ENCODE results near the gene TOMM34. TPM values are rescaled to one million over a fixed set of nuclear protein-coding genes. Genes with fewer than 3 reads are reported as not detected.

TOMM34 gene
- total RNA-seq, 1 experiment from 2014 or later = 37.5 TPM

GRCh38 chr20:44916586-44916985 is 43.6 kb downstream of the TOMM34 start:
- Histone ChIP-seq H3T11ph (ENCODE audit: low read length) (no peak overlapping the region), H4K8ac (replicated peaks; ENCODE audit: insufficient read length, low read depth, low read length) (no peak overlapping the region), H2BK20ac (ENCODE audit: low read depth, low read length, poor library complexity, severe bottlenecking) (no peak overlapping the region), H3K27me3 (ENCODE audit: insufficient read depth, low read length) (no peaks in the 10 kb centered on the region), H2AFZ (ENCODE audit: low read length) (no peak overlapping the region), H3K18ac (ENCODE audit: insufficient read length, low read depth, low read length) (no peak overlapping the region), H4K5ac (ENCODE audit: insufficient read length, low read depth, low read length) (no peak overlapping the region), H3K27ac (ENCODE audit: insufficient read length, low read depth, low read length) (no peak overlapping the region), H3K4me2 (ENCODE audit: insufficient read depth, insufficient read length, low read length) (no peak overlapping the region), H4K20me1 (ENCODE audit: control insufficient read depth, insufficient read depth, insufficient read length) (no peaks in the 10 kb centered on the region), H2BK5ac (ENCODE audit: insufficient read length, low read length) (no peak overlapping the region), H2BK12ac (ENCODE audit: insufficient read length, low read depth, low read length) (no peak overlapping the region), H3K9me3 (ENCODE audit: control insufficient read depth, low read depth, low read length) (no peaks in the 10 kb centered on the region), H3K23me2 (ENCODE audit: insufficient read length, low read depth, low read length, poor library complexity, severe bottlenecking) (no peaks in the 10 kb centered on the region), H2BK15ac (ENCODE audit: low read depth, low read length) (no peak overlapping the region), H3K56ac (ENCODE audit: insufficient read length, low read depth, low read length) (no peak overlapping the region), H2AK5ac (ENCODE audit: insufficient read length, low read length) (no peak overlapping the region), H3K9ac (ENCODE audit: extremely low read depth, insufficient read length, low read length) (no peak overlapping the region), H4K91ac (ENCODE audit: insufficient read length, low read depth, low read length) (no peak overlapping the region), H3K4ac (ENCODE audit: low read depth, low read length) (no peak overlapping the region), H3K4me1 (ENCODE audit: insufficient read depth, low read length) (peaks cover 3% of the 10 kb centered on the region; the same call in 1 of the 2 replicates), H3K79me1 (ENCODE audit: insufficient read depth, low read depth, low read length, poor library complexity, severe bottlenecking) (no peaks in the 10 kb centered on the region), H3K23ac (ENCODE audit: insufficient read length, low read depth, low read length) (no peak overlapping the region), H3K14ac (ENCODE audit: insufficient read depth, low read length) (no peak overlapping the region), H3K79me2 (ENCODE audit: insufficient read depth, low read length) (no peaks in the 10 kb centered on the region), H2BK120ac (ENCODE audit: low read depth, low read length, poor library complexity, severe bottlenecking) (no peak overlapping the region)
- no CpG with 5 or more reads among the region's 12 CpGs for WGBS (ENCODE audit: extremely low coverage, insufficient read length, low lambda C conversion rate)
- H3K9me3 Mint-ChIP-seq = no peaks in the 10 kb centered on the region
- H3K4me1 Mint-ChIP-seq = peaks cover 9 to 15% of the 10 kb centered on the region in 2 experiments
- no peak overlapping the region for H3K4me3 Mint-ChIP-seq
- peak overlapping the region in 2 of 3 experiments; percentile 57 to 76; a peak in 3 of 7 replicates for H3K27ac Mint-ChIP-seq
- no peak for DNase-seq
- no peaks in the 10 kb centered on the region for H3K27me3 Mint-ChIP-seq (ENCODE audit: low read depth)
- peaks cover 29 to 78% (median 64%) of the 10 kb centered on the region in 3 experiments; a peak in 6 of 7 replicates for H3K36me3 Mint-ChIP-seq (ENCODE audit: insufficient read depth in 1 of 3, low read depth in 3 of 3)
- TF ChIP-seq CTCF (conservative IDR thresholded peaks at IDR 0.05) = no peak
